Measurements from ENCODE around the gene PAGR1. TPM values are rescaled to one million over a fixed set of nuclear protein-coding genes. Genes with fewer than 3 reads are reported as not detected.
A peak's percentile ranks its signal among the peaks of the same experiment; 100 is the strongest.

The PAGR1 gene
- total and polyA plus RNA-seq, 2 of the 13 experiments (the other 11 are each of a cell fraction or from before 2014, with no cell fraction given): 9.8 to 66.4 TPM

GRCh38 chr16:29811170-29811895, 4.6 kb upstream of the PAGR1 start (continued):
- peak; percentile 65; the same call in 1 of the 2 replicates for TF ChIP-seq ZBED4 (CRISPR knock-in tag; IDR thresholded peaks at IDR 0.05; ENCODE audit: borderline replicate concordance)
- peak; percentile 92 for TF ChIP-seq ZGPAT (CRISPR knock-in tag; IDR thresholded peaks at IDR 0.05)
- no peak for TF ChIP-seq ZNF256 (CRISPR knock-in tag; conservative IDR thresholded peaks at IDR 0.05)
- TF ChIP-seq TBP (CRISPR knock-in tag; IDR thresholded peaks at IDR 0.05): no peak
- 0 out of 2 replicates have a peak, but pooled peaks have one; percentile 21 for TF ChIP-seq KDM5B (CRISPR knock-in tag; IDR thresholded peaks at IDR 0.05; ENCODE audit: borderline replicate concordance)
- no peak for TF ChIP-seq SMYD3 (CRISPR knock-in tag; IDR thresholded peaks at IDR 0.05)
- TF ChIP-seq POLR2G (IDR thresholded peaks at IDR 0.05; ENCODE audit: low read depth, low read length): peak; percentile 92
- no peak for TF ChIP-seq REST (IDR thresholded peaks at IDR 0.05; ENCODE audit: borderline replicate concordance in 1 of 2, low read depth in 1 of 2, low read length in 2 of 2)
- no peak; the same call in 1 of the 2 replicates for TF ChIP-seq AHR (CRISPR knock-in tag; IDR thresholded peaks at IDR 0.05)
- TF ChIP-seq ZNF292 (CRISPR knock-in tag; IDR thresholded peaks at IDR 0.05; ENCODE audit: borderline replicate concordance, low read depth): peak; percentile 64
- TF ChIP-seq, protein P1, sequence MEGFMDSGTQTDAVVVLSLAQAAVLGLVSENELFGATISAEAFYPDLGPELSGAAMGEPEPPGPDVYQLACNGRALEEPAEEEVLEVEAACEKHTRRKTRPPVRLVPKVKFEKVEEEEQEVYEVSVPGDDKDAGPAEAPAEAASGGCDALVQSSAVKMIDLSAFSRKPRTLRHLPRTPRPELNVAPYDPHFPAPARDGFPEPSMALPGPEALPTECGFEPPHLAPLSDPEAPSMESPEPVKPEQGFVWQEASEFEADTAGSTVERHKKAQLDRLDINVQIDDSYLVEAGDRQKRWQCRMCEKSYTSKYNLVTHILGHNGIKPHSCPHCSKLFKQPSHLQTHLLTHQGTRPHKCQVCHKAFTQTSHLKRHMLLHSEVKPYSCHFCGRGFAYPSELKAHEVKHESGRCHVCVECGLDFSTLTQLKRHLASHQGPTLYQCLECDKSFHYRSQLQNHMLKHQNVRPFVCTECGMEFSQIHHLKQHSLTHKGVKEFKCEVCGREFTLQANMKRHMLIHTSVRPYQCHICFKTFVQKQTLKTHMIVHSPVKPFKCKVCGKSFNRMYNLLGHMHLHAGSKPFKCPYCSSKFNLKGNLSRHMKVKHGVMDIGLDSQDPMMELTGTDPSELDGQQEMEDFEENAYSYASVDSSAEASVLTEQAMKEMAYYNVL (CRISPR knock-in tag; IDR thresholded peaks at IDR 0.05; ENCODE audit: borderline replicate concordance): no peak
- TF ChIP-seq ZNF124 (CRISPR knock-in tag; IDR thresholded peaks at IDR 0.05): peak; percentile 29; the same call in 1 of the 2 replicates
- TF ChIP-seq PAXIP1 (CRISPR knock-in tag; conservative IDR thresholded peaks at IDR 0.05): peak; percentile 62

All from HepG2 (cell line).